Mesothelial cell of epicardium (in vitro differentiated cells): ENCODE data around the gene PTPRN2. TPM values are rescaled to one million over a fixed set of nuclear protein-coding genes. Genes with fewer than 3 reads are reported as not detected.

Source experiments
- DNase-seq, 2 experiments: peaks; one replicate each; pipeline ENCODE4 v3.0.0; 2021; ENCODE audit warnings: low spot score in 2 of 2; ENCODE audit not compliant: unreplicated experiment in 2 of 2
- H3K27ac Mint-ChIP-seq: 2 replicates; pipeline ENCODE4 v1.8.0; 2021; ENCODE audit warnings: mixed read lengths
- H3K27me3 Mint-ChIP-seq: 2 replicates; pipeline ENCODE4 v1.8.0; 2021; ENCODE audit warnings: low read depth, mixed read lengths
- H3K36me3 Mint-ChIP-seq: 2 replicates; pipeline ENCODE4 v1.8.0; 2021; ENCODE audit warnings: mixed read lengths
- H3K4me1 Mint-ChIP-seq: 2 replicates; pipeline ENCODE4 v1.8.0; 2021; ENCODE audit warnings: mixed read lengths
- H3K4me3 Mint-ChIP-seq: 2 replicates; pipeline ENCODE4 v1.8.0; 2021; ENCODE audit warnings: mild to moderate bottlenecking, moderate library complexity, mixed read lengths
- H3K9me3 Mint-ChIP-seq: 2 replicates; pipeline ENCODE4 v1.8.0; 2021; ENCODE audit warnings: mixed read lengths
- CTCF ChIP-seq: fragments of 200-600 bp; sonication (generic); IDR thresholded peaks from one replicate; pipeline ENCODE4 v1.5.0; 2021; ENCODE audit warnings: antibody characterized with exemption; ENCODE audit not compliant: unreplicated experiment
- total RNA-seq: library from RNA; stranded (reverse); gene quantifications from 3 replicates; pipeline ENCODE4 v1.2.1, GENCODE V29; 2021

Gene PTPRN2
- total RNA-seq, 1 donor from 2014 or later: 2.2 TPM

- Mint-ChIP-seq H3K27me3 (peaks cover 98% of the 10 kb centered on the region), H3K27ac (no peak overlapping the region), H3K4me3 (no peak overlapping the region), H3K36me3 (no peaks in the 10 kb centered on the region), H3K4me1 (peaks cover 6% of the 10 kb centered on the region), H3K9me3 (no peaks in the 10 kb centered on the region)
- no peak for TF ChIP-seq CTCF
- no peak for DNase-seq
Measured at GRCh38 chr7:157674027-157674714, 913.5 kb downstream of the PTPRN2 start.

- no peaks in the 10 kb centered on the region for H3K36me3 Mint-ChIP-seq
- no peak for TF ChIP-seq CTCF
- H3K27ac Mint-ChIP-seq: no peak overlapping the region
- H3K4me1 Mint-ChIP-seq: peaks cover 9% of the 10 kb centered on the region
- no peaks in the 10 kb centered on the region for H3K9me3 Mint-ChIP-seq
- H3K27me3 Mint-ChIP-seq: peaks cover 98% of the 10 kb centered on the region
- DNase-seq: no peak
- no peak overlapping the region for H3K4me3 Mint-ChIP-seq
Measured at GRCh38 chr7:157673573-157673972, 914.0 kb downstream of the PTPRN2 start.

- Mint-ChIP-seq H3K27me3 (peaks cover 89% of the 10 kb centered on the region), H3K36me3 (no peaks in the 10 kb centered on the region), H3K9me3 (no peaks in the 10 kb centered on the region), H3K4me3 (no peak overlapping the region), H3K27ac (no peak overlapping the region), H3K4me1 (peaks cover 12% of the 10 kb centered on the region)
- no peak for TF ChIP-seq CTCF
- DNase-seq: no peak
Measured at GRCh38 chr7:157671358-157672255, 916.0 kb downstream of the PTPRN2 start.

DNA sequence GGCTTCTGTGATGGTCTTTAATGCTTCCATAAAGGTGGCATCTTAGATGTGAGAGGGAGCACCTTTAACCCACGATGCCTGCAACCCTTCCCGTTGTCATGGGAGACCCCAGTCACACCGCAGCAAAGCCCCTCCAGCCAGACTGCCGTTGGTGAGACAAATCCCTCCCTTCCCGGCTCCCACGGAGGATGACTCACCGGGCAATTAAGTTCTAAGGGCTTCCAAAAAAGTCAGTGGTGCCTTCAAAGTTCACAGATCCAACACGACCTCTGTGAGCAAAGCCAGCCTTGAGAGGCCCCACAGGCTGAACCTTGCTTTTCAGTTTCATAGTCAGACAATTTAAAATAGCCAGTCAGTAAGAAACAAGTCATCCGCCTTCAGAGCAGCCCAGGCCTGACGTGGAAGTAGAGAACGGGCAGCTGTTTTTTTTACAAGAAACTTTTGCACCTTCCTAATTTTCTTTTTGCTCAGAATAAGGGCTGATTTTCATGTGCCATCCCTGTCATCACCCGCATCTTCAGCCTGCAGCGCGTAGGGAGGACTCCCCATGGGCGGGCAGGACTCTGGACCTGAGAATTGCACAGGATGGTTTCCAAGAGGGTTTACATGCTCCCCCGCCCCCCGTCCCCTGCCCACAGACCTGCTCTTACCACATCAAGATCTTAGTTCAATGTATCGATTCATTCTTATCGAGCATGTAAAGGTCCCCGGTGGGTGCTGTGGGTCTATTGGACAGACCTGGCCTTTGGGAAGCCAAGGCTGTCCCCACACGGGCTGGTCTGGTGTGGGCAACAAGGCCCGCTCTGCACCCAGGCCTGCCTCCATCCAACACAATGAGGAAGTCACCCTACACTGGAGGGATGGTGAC, 916.9 kb downstream of the PTPRN2 start:
- Mint-ChIP-seq H3K4me3 (no peak overlapping the region), H3K27me3 (peaks cover 84% of the 10 kb centered on the region), H3K4me1 (peaks cover 12% of the 10 kb centered on the region), H3K9me3 (no peaks in the 10 kb centered on the region), H3K36me3 (no peaks in the 10 kb centered on the region), H3K27ac (no peak overlapping the region)
- no peak for DNase-seq
- no peak for TF ChIP-seq CTCF

DNA sequence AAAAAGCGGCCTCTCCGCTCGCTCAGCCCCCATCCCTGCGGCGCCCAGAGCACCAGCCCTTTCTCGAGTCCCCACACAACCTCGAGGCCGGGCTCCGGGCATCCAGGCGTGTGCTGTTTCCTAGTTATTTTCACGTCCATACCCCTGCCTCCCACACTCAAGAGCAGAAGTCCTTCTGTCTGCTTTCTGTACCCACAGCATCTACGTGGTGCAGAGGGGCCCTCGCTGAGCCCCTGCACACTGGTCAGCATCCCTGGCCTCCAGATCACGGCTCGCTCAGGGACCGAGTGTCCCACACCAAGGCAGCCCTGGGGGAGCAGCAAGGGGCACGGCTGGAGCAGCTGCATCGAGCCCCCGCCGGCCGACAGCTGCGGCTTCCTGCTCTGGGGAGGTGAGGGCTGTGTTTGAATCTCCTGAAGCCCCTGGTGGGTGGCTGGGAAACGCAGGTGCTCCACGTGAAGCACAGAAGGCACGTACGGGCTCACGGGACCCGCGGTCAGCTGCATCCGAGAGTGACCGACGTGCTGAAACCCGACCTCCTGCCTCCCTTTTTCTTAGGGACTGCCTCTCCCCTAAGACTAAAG, 917.8 kb downstream of the PTPRN2 start:
- Mint-ChIP-seq H3K4me1 (peaks cover 12% of the 10 kb centered on the region), H3K36me3 (no peaks in the 10 kb centered on the region), H3K4me3 (no peak overlapping the region), H3K27ac (no peak overlapping the region), H3K9me3 (no peaks in the 10 kb centered on the region), H3K27me3 (peaks cover 77% of the 10 kb centered on the region)
- no peak for DNase-seq
- TF ChIP-seq CTCF: no peak
